ENCODE data around the gene ADAMTS9. TPM values are rescaled to one million over a fixed set of nuclear protein-coding genes. Genes with fewer than 3 reads are reported as not detected.
A peak's percentile ranks its signal among the peaks of the same experiment; 100 is the strongest.

ADAMTS9 gene
- total RNA-seq, 1 experiment from 2014 or later, result 3.3 TPM

GRCh38 chr3:64539451-64540196 lies 148.2 kb downstream of the ADAMTS9 start:
- DNase-seq (ENCODE audit: low read depth), result peak; percentile 11

- no peak for DNase-seq (ENCODE audit: low read depth)
These were observed 151.6 kb downstream of the ADAMTS9 start for GRCh38 chr3:64536166-64536565.

DNA sequence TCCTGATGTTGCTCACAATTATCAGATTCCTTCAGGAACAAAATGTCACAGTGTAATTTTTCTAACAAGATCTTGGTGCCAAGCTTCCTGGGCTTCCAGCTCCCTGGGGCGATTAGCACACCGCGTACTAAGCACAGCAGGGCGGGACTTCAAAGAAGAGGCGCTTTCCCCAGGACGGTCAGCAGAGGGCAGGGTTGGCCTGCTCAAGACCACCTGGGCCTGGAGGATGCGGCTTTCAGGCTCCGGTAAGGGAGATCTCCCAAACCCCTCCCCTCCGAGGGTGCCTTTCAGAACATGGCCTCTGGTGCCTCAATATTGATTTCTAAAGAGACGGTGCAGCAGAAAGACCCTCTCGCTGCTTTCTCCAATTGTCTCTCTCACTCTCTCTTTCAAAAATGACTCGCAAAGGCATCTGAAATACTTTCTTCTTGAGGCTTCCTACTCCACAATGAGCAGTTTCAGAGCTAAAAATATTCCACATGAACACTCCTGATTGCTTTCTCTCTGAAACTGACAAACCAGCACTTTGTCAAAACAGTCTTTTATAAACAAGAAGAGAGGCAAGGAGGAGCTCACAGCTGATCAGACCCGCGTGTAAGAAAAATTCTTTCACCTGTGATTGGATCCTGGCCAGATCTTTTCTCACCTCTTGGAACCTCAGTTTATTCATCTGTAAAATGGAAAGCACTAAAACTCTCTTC lies 154.0 kb downstream of the ADAMTS9 start:
- peak; percentile 84 for DNase-seq (ENCODE audit: low read depth)

GRCh38 chr3:64530434-64531049 lies 157.3 kb downstream of the ADAMTS9 start:
- DNase-seq (ENCODE audit: low read depth), result peak; percentile 30

DNA sequence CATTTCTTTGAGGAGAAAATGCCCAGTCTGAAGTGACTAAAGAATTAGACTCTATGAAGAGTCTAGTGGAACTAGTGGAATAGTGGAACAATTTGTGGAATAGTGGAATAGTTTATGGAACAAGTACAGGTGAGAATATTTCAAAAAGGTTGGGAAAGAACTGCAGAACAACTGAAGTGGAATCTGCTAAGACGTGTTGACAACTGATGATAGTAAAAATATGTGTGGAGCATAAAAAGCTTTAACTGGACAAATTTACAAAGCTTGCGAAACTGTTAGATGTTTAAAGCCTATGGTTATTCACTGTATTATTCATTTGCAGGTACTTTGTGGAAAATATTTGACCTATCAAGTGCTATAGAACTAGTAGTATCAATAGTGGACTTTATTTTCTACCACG lies 164.5 kb downstream of the ADAMTS9 start:
- DNase-seq (ENCODE audit: low read depth), result no peak

DNA sequence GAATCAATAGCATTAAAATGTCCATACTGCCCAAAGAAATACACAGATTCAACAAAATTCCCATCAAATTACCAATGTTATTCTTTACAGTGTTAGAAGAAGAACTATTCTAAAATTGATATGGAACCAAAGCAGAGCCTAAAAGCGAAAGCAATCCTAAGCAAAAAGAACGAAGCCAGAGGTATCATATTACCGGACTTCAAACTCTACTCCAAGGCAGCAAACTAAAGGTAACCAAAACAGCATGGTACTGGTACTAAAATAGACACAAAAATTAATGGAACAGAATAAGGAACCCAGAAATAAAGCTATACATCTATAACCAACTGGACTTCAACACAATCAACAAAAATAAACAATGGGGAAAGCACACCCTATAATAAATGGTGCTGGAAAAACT lies 167.5 kb downstream of the ADAMTS9 start:
- DNase-seq (ENCODE audit: low read depth), result no peak

- DNase-seq (ENCODE audit: low read depth), result no peak
These were observed 168.8 kb downstream of the ADAMTS9 start for GRCh38 chr3:64518950-64519349.

DNA sequence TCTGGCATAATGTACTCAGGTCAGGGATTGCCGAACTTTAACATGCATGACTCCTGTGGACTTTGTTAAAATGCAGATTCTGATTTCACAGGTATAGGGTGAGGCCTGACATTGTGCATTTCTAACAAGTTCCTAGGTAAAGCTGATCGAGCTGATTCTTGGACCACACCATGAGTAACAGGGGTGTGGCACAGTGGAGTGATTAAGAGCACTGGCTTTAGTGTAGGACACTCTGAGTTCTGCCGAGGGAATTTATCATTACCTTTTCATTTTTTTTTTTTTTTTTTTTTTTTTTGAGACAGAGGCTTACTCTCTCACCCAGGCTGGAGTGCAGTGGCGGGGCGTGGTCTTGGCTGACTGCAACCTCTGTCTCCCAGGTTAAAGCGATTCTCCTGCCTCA lies 169.3 kb downstream of the ADAMTS9 start:
- no peak for DNase-seq (ENCODE audit: low read depth)

- DNase-seq (ENCODE audit: low read depth), result no peak
These were observed 172.9 kb downstream of the ADAMTS9 start for GRCh38 chr3:64514889-64515288.

- no peak for DNase-seq (ENCODE audit: low read depth)
These were observed 178.6 kb downstream of the ADAMTS9 start for GRCh38 chr3:64509206-64509605.

DNA sequence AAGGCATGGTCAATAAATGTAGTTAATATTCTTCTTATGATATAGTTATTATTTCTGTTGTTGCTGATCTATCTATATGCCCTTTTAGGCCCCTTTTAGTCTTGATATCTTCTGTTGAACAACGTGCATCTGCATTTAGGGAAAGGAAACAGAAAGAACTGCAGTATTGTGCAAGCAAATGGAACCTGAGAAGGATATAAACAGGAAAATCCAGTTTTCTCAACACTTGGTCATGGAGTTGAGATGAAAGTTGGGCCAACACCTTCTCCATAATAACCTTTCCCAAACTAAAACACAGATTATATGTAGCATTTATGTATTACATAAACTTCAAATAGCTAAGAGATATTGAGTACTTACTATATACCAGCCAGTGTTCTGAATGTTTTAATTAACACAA lies 179.7 kb downstream of the ADAMTS9 start:
- no peak for DNase-seq (ENCODE audit: low read depth)

DNA sequence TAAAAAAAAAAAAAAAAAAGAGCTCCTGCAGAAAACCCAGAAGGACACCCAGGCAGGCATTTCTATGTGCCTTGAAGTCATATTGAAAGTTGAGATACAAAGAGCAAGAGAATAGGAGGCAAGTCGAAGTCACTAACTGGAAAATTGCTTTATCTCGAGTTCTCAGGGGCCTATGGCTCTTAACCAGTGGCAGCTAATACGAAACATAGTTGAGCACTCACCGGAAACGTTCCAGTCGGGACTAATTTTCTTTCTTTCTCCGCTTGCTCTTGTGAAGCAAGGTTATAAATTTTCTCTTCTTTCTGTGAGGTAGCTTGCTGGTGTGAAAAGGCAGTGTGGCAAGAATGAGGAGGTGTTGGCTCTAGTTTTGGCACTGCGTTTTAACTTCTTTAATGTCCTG lies 181.5 kb downstream of the ADAMTS9 start:
- no peak for DNase-seq (ENCODE audit: low read depth)

DNA sequence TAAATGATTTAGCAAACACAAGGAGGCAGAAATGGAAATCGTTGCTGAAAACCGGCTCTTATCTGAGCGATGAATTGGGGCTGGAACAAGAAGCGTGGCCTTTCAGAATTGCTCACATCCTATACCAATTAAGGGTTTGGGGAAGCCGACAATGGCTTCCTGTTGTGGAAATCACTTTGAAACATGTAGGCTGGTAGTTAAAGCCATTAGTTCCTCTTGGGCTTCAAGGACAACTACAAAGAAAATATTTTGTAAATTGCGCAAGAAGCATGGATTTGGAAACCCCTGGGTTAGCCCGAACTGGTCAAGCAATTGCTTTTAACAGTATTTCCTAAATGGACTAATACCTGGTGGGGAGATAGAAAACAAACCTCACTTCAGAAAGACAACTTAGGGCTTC lies 182.4 kb downstream of the ADAMTS9 start:
- DNase-seq (ENCODE audit: low read depth), result peak; percentile 18

DNA sequence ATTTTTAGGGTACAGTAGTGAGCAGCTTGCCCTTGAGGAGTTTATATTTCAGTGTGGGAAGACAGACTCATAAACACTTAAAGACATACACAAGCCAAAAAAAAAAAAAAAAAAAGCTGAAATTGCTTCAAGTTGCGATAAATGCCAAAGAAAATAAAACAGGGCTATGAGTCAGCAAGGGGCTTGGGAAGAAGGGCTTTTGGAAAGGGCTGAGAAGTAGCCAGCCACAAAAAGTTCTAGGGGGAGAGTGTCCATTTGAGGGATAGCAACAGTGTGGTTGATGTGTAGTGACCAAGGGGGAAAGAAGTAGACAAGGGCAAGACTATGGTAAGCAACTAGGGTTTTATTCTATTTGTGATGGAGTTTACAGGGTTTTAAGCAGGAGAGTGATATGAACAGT lies 185.5 kb downstream of the ADAMTS9 start:
- DNase-seq (ENCODE audit: low read depth), result peak; percentile 36

DNA sequence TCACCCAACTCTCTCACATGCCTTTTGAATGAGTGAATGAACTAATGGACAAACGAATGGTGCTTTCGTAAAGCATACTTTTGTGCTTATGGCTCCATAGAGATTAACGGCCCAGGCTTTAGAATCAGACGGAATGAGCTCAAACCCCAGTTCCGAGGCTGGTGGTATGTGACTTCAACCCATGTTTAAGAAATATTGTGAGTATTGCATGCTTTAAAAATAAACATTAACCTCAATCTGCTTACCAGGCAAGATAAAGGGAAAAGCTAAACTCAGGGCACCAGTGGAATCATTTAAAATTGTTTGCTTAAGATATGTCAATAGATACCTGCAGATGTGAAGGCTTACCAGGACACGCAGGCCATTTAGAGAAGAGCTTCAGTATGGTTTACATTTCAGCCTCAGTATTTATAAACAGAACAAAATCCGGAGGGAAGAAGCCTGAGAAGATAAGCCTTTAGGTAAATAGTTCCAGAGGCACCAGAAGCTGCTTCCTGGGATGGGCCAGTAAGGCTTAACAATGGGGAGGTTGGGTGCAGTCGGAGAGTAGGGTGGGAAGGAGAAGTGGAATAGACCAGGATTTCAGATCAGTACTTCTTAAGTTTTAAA lies 186.4 kb downstream of the ADAMTS9 start:
- DNase-seq (ENCODE audit: low read depth), result peak; percentile 72

- no peak for DNase-seq (ENCODE audit: low read depth)
These were observed 190.9 kb downstream of the ADAMTS9 start for GRCh38 chr3:64496786-64497490.

GRCh38 chr3:64495781-64496334 lies 191.9 kb downstream of the ADAMTS9 start:
- DNase-seq (ENCODE audit: low read depth), result no peak

DNA sequence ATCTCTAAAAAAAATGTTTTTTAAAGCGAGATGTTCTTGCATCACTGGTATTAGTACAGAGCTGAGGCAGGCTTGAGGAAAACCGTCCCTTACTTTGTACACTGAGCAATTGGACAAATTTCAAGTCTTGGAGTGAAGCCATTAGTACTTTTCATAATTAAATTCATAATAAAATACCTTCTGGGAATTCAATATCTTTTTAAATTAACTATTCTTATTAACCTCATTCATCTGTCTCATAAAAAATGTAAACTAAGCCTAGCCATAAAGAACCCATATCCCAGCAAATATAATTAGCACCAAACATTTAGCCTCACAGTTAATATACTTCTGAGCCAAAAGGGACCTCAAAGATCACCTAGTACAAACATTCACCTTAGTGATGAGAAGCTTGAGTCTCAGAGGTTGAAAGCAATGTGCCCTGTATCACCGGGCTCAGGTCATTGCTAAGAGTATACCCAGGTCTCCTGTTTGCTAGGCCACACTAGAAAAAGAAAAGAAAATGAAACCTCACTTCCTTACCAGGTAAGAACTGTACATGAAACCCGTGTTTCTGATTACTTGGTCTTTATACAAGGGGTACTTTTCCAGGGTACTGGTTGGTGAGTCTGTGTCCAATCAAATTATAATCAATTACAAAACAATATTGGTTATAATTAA lies 192.5 kb downstream of the ADAMTS9 start:
- no peak for DNase-seq (ENCODE audit: low read depth)

- no peak for DNase-seq (ENCODE audit: low read depth)
These were observed 193.3 kb downstream of the ADAMTS9 start for GRCh38 chr3:64494526-64494925.

DNA sequence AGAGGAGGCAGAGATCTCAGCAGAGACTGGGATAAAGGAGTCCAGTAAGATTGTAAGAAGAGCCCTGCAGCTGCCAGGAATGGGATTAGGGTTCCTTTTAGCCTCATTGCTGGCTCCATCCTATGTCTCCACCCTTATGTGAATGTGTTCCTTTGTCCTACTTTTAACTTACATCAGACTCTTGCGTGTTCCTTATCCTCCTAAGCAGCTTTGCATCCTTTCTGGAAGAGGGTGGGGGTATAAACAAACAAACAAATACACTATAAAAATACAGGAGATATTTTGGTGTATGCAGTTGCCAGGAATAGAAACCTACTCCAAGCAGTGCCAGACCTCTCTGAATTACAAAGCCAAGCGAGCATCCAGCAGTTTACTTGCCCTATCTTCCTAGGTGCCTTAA lies 194.7 kb downstream of the ADAMTS9 start:
- DNase-seq (ENCODE audit: low read depth), result no peak

GRCh38 chr3:64491843-64492242 lies 196.0 kb downstream of the ADAMTS9 start:
- no peak for DNase-seq (ENCODE audit: low read depth)
